D721Med (cell line): ENCODE results near the gene CHST15.

Experiments
- DNase-seq: peaks from one replicate; pipeline ENCODE4 v3.0.0; 2011; ENCODE audit warnings: low spot score; ENCODE audit not compliant: insufficient read length
- FAIRE-seq: peaks from 2 replicates; lab custom pipeline; 2011; peaks lifted over from hg19 to GRCh38; lab: Jason Lieb, UNC
- TF ChIP-seq, protein P1 (sequence below): IDR thresholded peaks from 2 replicates; pipeline ENCODE4 v1.5.1; 2012; ENCODE audit warnings: mild to moderate bottlenecking, control low read depth; ENCODE audit not compliant: insufficient read depth; ENCODE audit errors: missing control alignments

Gene CHST15

DNA sequence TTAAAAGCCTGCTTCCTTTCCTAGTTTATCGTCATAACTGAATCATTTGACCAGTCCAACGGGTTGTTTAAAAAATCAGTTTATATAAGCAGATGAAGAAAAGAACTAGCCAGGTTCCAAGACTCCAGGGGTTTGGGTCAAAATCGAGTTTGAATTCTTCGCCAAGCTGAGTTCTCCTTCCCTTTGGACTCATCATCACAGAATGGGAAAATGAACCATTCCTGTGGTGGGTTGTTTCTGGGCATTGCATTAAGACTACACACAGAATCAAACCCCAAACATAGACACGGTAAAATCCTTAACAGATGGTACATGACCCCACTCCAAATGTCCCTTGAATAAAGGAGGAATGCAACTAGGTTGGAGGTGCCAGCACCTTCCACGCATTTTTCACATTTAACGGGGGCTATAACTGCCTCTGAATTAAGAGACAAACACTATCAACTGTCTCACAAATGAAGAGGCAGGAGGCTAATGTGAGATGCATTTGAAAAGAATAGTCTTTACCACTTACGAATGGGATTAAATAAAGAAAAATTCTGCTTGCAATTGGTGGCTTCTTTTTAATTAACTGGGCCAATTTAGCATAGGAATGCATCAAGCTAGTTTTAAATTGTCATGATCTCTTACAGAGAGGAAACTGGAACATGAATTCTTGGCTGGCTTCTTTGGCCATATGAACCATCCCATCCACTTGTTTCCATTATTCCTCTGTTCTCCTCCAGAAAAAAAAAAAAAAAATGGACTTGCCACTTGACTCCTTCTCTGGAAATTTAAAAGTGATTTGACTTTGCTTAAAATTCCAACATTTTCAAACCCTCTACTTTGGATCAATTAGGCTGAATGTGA is 61.1 kb downstream of the CHST15 start:
- TF ChIP-seq, protein P1, sequence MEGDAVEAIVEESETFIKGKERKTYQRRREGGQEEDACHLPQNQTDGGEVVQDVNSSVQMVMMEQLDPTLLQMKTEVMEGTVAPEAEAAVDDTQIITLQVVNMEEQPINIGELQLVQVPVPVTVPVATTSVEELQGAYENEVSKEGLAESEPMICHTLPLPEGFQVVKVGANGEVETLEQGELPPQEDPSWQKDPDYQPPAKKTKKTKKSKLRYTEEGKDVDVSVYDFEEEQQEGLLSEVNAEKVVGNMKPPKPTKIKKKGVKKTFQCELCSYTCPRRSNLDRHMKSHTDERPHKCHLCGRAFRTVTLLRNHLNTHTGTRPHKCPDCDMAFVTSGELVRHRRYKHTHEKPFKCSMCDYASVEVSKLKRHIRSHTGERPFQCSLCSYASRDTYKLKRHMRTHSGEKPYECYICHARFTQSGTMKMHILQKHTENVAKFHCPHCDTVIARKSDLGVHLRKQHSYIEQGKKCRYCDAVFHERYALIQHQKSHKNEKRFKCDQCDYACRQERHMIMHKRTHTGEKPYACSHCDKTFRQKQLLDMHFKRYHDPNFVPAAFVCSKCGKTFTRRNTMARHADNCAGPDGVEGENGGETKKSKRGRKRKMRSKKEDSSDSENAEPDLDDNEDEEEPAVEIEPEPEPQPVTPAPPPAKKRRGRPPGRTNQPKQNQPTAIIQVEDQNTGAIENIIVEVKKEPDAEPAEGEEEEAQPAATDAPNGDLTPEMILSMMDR, result no peak
- DNase-seq (no peak), FAIRE-seq (no peak)

DNA sequence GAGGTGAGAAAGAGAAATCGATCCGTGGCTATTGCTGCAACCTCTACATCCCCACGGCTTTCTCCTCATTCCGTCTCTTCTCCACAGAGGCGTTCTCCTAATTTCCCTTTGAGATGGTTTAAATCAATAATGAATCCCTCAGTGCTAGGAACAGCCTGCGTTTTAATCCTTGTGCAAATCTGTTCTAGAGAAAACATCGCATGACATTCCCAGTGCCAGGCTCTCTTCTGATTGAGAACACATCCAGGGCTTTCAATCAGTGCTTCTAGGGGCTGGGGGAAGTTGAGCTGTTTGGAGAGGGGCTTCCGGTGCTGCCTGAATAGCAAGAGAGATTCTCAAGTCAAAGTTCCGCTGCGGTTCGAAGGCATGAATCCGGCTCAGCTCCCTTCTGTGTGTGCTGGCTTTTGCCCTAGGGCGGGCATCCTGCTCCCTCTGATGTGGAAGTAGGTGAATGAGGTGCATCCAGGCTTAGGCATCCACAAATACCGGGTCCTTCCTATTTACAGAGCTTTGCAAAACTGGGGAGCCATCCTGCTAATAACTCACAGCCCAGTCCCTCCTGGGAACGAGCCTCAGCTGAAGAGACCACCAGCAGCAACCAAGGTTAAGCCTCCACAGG is 62.8 kb downstream of the CHST15 start:
- FAIRE-seq (no peak), DNase-seq (no peak)

DNA sequence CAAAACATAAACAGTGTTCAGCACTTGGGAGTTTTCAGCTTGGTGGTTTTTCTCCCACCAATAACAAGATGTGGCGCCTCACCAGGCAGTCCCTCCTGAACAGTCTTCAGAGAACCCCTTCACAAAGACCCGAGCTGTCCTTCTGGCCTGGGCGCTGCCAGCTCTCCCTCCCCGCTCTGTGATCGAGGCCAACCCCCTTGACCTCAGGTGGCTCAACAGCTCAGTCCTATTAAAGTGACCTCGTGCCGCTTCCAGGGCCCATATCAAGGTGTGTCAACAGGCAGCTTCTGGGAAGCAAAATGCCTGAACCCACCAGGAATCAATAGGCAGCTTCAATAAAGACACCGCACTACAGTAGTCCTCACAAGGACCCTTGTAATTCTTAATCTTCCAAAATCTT is 63.3 kb downstream of the CHST15 start:
- DNase-seq (no peak), FAIRE-seq (no peak)
- TF ChIP-seq, protein P1, result no peak

More for the DNA sequence above, 62.8 kb downstream of the CHST15 start:
- TF ChIP-seq, protein P1, result no peak

DNA sequence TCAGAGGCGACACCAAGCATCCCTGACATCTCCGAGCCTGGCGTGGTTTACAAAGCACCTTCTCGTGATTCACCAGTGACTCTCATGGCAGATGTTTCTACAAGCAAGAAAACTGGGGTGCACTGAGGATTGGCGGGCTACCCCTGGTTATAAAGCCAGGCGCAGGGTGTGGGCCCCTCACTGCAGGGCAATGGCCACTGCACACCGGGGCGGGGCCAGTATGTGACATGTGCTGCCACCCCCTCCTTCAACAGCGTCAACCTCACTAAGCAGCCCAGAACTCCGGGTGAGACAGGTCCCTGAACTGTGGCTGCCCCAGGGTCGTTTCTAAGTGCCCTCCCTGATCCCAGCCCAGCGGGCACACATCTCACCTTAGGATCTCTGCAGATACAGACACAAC is 63.8 kb downstream of the CHST15 start:
- TF ChIP-seq, protein P1, result no peak
- no peak for FAIRE-seq
- no peak for DNase-seq

DNA sequence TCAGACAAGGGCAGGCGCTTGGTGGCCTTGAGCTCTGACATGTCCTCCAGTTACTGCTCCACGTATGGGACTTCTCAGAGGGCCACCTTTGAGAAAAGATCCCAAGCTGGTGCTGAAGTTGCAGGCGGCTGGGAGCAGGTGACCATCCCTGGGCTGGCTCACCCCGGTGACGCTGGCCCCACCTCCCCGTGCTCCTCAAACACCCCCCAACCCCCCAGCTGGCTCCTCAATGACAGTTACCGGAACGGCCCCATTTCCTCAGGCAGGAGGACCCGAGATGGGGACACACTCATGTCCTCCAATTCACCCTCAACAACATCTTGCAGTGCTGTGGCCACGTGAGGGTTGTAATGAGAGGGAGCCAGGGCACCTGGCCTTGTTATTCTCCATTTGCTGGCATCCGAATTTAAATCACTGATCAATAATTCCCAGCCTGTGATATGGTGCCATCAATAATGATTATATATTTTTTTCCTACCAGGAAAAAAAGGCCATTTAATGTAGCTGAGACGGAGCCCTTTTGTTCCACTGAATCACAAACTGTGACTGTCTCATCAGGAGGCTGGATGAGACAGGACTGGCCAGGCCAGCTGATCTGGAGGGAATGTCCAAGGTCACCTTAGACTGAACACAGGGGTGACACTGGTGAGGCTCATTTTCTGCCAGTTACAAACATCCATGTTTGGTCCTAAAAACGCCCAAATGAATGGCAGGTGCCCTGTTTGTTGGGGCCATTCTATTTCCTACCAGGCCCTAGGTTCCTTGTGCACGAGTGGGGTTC is 64.5 kb downstream of the CHST15 start:
- FAIRE-seq (no peak), DNase-seq (no peak)
- TF ChIP-seq, protein P1, result no peak

DNA sequence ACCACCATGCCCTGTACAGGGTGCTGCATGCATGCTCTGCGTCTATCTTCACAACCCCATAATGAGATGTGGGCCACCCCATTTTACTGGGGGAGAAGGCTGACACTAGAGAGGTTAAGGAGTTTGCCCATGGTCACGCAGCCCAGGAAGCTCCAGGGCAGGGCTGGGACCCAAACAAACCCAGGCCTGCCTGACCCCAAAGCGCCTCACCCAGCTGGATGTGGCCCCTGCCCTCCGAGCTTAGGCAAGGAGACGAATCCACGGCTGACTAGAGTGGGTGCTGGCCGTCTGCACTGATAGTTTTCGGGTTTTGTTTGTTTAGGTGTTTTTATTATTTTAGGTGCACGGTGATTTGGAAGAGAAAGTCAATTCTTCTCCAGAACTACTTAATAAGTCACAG is 65.7 kb downstream of the CHST15 start:
- no peak for FAIRE-seq

More for the DNA sequence above, 65.7 kb downstream of the CHST15 start:
- TF ChIP-seq, protein P1, result no peak
- no peak for DNase-seq
